ENCODE measurements around the gene PRRT2. TPM values are rescaled to one million over a fixed set of nuclear protein-coding genes. Genes with fewer than 3 reads are reported as not detected.
A peak's percentile ranks its signal among the peaks of the same experiment; 100 is the strongest.

Gene PRRT2
- total RNA-seq, 1 donor from 2014 or later: 2.0 TPM

- Mint-ChIP-seq H3K36me3 (ENCODE audit: low read depth) (peaks cover 31% of the 10 kb centered on the region), H3K9me3 (no peaks in the 10 kb centered on the region), H3K4me1 (ENCODE audit: low read depth) (peaks cover 3% of the 10 kb centered on the region), H3K27ac (no peak overlapping the region), H3K27me3 (ENCODE audit: low read depth) (no peaks in the 10 kb centered on the region), H3K4me3 (ENCODE audit: low read depth) (no peak overlapping the region)
- DNase-seq (ENCODE audit: low spot score): no peak
- intact Hi-C loops (cut with micrococcal nuclease): no loop called here
These were observed 42.6 kb downstream of the PRRT2 start for GRCh38 chr16:29854520-29855100.

- H3K4me1 Mint-ChIP-seq (ENCODE audit: low read depth): peaks cover 14% of the 10 kb centered on the region
- intact Hi-C loops (cut with micrococcal nuclease): no loop called here
These were observed 45.3 kb downstream of the PRRT2 start for GRCh38 chr16:29857133-29857760.

GRCh38 chr16:29858149-29858849, 46.3 kb downstream of the PRRT2 start:
- Mint-ChIP-seq H3K27me3 (ENCODE audit: low read depth) (no peaks in the 10 kb centered on the region), H3K4me1 (ENCODE audit: low read depth) (peaks cover 14% of the 10 kb centered on the region)

More at GRCh38 chr16:29857133-29857760, 45.3 kb downstream of the PRRT2 start:
- H3K9me3 Mint-ChIP-seq: no peaks in the 10 kb centered on the region
- no peak overlapping the region for H3K4me3 Mint-ChIP-seq (ENCODE audit: low read depth)
- no peaks in the 10 kb centered on the region for H3K27me3 Mint-ChIP-seq (ENCODE audit: low read depth)
- no peak for DNase-seq (ENCODE audit: low spot score)
- peaks cover 35% of the 10 kb centered on the region for H3K36me3 Mint-ChIP-seq (ENCODE audit: low read depth)
- H3K27ac Mint-ChIP-seq: no peak overlapping the region

GRCh38 chr16:29858974-29859373, 47.0 kb downstream of the PRRT2 start:
- Mint-ChIP-seq H3K4me1 (ENCODE audit: low read depth) (peaks cover 16% of the 10 kb centered on the region), H3K9me3 (no peaks in the 10 kb centered on the region), H3K4me3 (ENCODE audit: low read depth) (no peak overlapping the region), H3K27ac (no peak overlapping the region), H3K27me3 (ENCODE audit: low read depth) (no peaks in the 10 kb centered on the region), H3K36me3 (ENCODE audit: low read depth) (peaks cover 35% of the 10 kb centered on the region)
- no peak for DNase-seq (ENCODE audit: low spot score)
- intact Hi-C loops (cut with micrococcal nuclease): no loop called here

More at GRCh38 chr16:29858149-29858849, 46.3 kb downstream of the PRRT2 start:
- no peaks in the 10 kb centered on the region for H3K9me3 Mint-ChIP-seq
- H3K27ac Mint-ChIP-seq: peak overlapping the region; percentile 14
- H3K36me3 Mint-ChIP-seq (ENCODE audit: low read depth): peaks cover 35% of the 10 kb centered on the region
- intact Hi-C loops (cut with micrococcal nuclease): no loop called here
- no peak overlapping the region for H3K4me3 Mint-ChIP-seq (ENCODE audit: low read depth)
- no peak for DNase-seq (ENCODE audit: low spot score)

- no peak for DNase-seq (ENCODE audit: low spot score)
- H3K27ac Mint-ChIP-seq: no peak overlapping the region
- no peaks in the 10 kb centered on the region for H3K9me3 Mint-ChIP-seq
- no peak overlapping the region for H3K4me3 Mint-ChIP-seq (ENCODE audit: low read depth)
- intact Hi-C loops (cut with micrococcal nuclease): loop anchor here (10.0 kb wide), 1 partner anchor 135 kb away; the partner anchor contains the start of genes HIRIP3 and INO80E
- H3K27me3 Mint-ChIP-seq (ENCODE audit: low read depth): no peaks in the 10 kb centered on the region
- peaks cover 35% of the 10 kb centered on the region for H3K36me3 Mint-ChIP-seq (ENCODE audit: low read depth)
- H3K4me1 Mint-ChIP-seq (ENCODE audit: low read depth): peaks cover 16% of the 10 kb centered on the region
These were observed 48.2 kb downstream of the PRRT2 start for GRCh38 chr16:29860218-29860617.

GRCh38 chr16:29862383-29862883, 50.4 kb downstream of the PRRT2 start:
- peaks cover 32% of the 10 kb centered on the region for H3K36me3 Mint-ChIP-seq (ENCODE audit: low read depth)
- H3K27me3 Mint-ChIP-seq (ENCODE audit: low read depth): no peaks in the 10 kb centered on the region
- peaks cover 16% of the 10 kb centered on the region for H3K4me1 Mint-ChIP-seq (ENCODE audit: low read depth)
- peak overlapping the region; percentile 92 for H3K27ac Mint-ChIP-seq
- intact Hi-C loops (cut with micrococcal nuclease): loop anchor here (2.0 to 10.0 kb wide), 2 partner anchors 58 to 132 kb away; partner anchors contain the start of genes HIRIP3 and INO80E
- no peaks in the 10 kb centered on the region for H3K9me3 Mint-ChIP-seq
- DNase-seq (ENCODE audit: low spot score): no peak
- peak overlapping the region; percentile 98 for H3K4me3 Mint-ChIP-seq (ENCODE audit: low read depth)

GRCh38 chr16:29862884-29863668, 51.1 kb downstream of the PRRT2 start, which contains the start of gene CDIPT:
TSS of gene CDIPT (minus strand) at chr16:29863226. CDS start at chr16:29862857, 369 bp downstream.
- Mint-ChIP-seq H3K4me1 (ENCODE audit: low read depth) (peaks cover 19% of the 10 kb centered on the region), H3K27ac (peak within 1 kb of the TSS; percentile 99), H3K4me3 (ENCODE audit: low read depth) (peak within 1 kb of the TSS; percentile 98), H3K9me3 (no peaks in the 10 kb centered on the region), H3K36me3 (ENCODE audit: low read depth) (peaks cover 30% of the 10 kb centered on the region), H3K27me3 (ENCODE audit: low read depth) (no peaks in the 10 kb centered on the region)
- DNase-seq (ENCODE audit: low spot score): peak; percentile 90
- intact Hi-C loops (cut with micrococcal nuclease): loop anchor here (1.0 to 10.0 kb wide), 5 partner anchors 47 to 795 kb away; partner anchors contain the start of genes FBRS, HIRIP3, INO80E and KCTD13

GRCh38 chr16:29863669-29863984, 51.6 kb downstream of the PRRT2 start:
- peaks cover 24% of the 10 kb centered on the region for H3K36me3 Mint-ChIP-seq (ENCODE audit: low read depth)
- H3K4me3 Mint-ChIP-seq (ENCODE audit: low read depth): peak overlapping the region; percentile 98
- intact Hi-C loops (cut with micrococcal nuclease): loop anchor here (1.0 to 10.0 kb wide), 5 partner anchors 47 to 795 kb away; partner anchors contain the start of genes FBRS, HIRIP3, INO80E and KCTD13
- H3K4me1 Mint-ChIP-seq (ENCODE audit: low read depth): peaks cover 17% of the 10 kb centered on the region
- H3K9me3 Mint-ChIP-seq: no peaks in the 10 kb centered on the region
- H3K27ac Mint-ChIP-seq: peak overlapping the region; percentile 99
- DNase-seq (ENCODE audit: low spot score): no peak
- H3K27me3 Mint-ChIP-seq (ENCODE audit: low read depth): no peaks in the 10 kb centered on the region

GRCh38 chr16:29864205-29864604, 52.2 kb downstream of the PRRT2 start:
- H3K4me1 Mint-ChIP-seq (ENCODE audit: low read depth): peaks cover 17% of the 10 kb centered on the region
- H3K27ac Mint-ChIP-seq: no peak overlapping the region
- H3K4me3 Mint-ChIP-seq (ENCODE audit: low read depth): no peak overlapping the region
- H3K36me3 Mint-ChIP-seq (ENCODE audit: low read depth): peaks cover 18% of the 10 kb centered on the region
- intact Hi-C loops (cut with micrococcal nuclease): loop anchor here (10.0 kb wide), 1 partner anchor 131 kb away; the partner anchor contains the start of genes HIRIP3 and INO80E
- H3K9me3 Mint-ChIP-seq: no peaks in the 10 kb centered on the region
- no peaks in the 10 kb centered on the region for H3K27me3 Mint-ChIP-seq (ENCODE audit: low read depth)
- no peak for DNase-seq (ENCODE audit: low spot score)

Other genes with a start within 250 kb of the PRRT2 start
- gene SPN, start 148.9 kb upstream of the PRRT2 start, total RNA-seq: 254 and 258 TPM in 2 replicates
- 24.1 and 29.0 TPM in 2 replicates for gene QPRT, start 133.0 kb upstream of the PRRT2 start, total RNA-seq
- 18.0 and 18.5 TPM in 2 replicates for gene C16orf54, start 66.2 kb upstream of the PRRT2 start, total RNA-seq
- not detected in 2 replicates for gene ZG16, start 33.9 kb upstream of the PRRT2 start, total RNA-seq
- gene KIF22, start 21.4 kb upstream of the PRRT2 start, total RNA-seq: 132 and 136 TPM in 2 replicates
- 387 and 388 TPM in 2 replicates for gene MAZ, start 5.7 kb upstream of the PRRT2 start, total RNA-seq
- gene PAGR1, start 4.0 kb downstream of the PRRT2 start, total RNA-seq: 27.6 and 29.5 TPM in 2 replicates
- 130 and 135 TPM in 2 replicates for gene MVP, start 8.3 kb downstream of the PRRT2 start, total RNA-seq
- 64.2 and 66.6 TPM in 2 replicates for gene CDIPT, start 51.0 kb downstream of the PRRT2 start, total RNA-seq
- 0.11 and 0.55 TPM in 2 replicates for gene SEZ6L2, start 87.4 kb downstream of the PRRT2 start, total RNA-seq
- 2.1 and 2.2 TPM in 2 replicates for gene ASPHD1, start 88.3 kb downstream of the PRRT2 start, total RNA-seq
- gene KCTD13, start 114.0 kb downstream of the PRRT2 start, total RNA-seq: 39.7 and 47.5 TPM in 2 replicates
- gene TMEM219, start 149.9 kb downstream of the PRRT2 start, total RNA-seq: 52.1 and 59.0 TPM in 2 replicates
- gene TAOK2, start 161.7 kb downstream of the PRRT2 start, total RNA-seq: 36.0 and 36.5 TPM in 2 replicates
- 40.3 and 40.7 TPM in 2 replicates for gene HIRIP3, start 183.4 kb downstream of the PRRT2 start, total RNA-seq
- 112 and 119 TPM in 2 replicates for gene INO80E, start 184.0 kb downstream of the PRRT2 start, total RNA-seq
- 0.87 and 1.2 TPM in 2 replicates for gene DOC2A, start 198.8 kb downstream of the PRRT2 start, total RNA-seq
- gene C16orf92, start 211.0 kb downstream of the PRRT2 start, total RNA-seq: not detected in 2 replicates
- gene TLCD3B, start 219.1 kb downstream of the PRRT2 start, total RNA-seq: 2.3 and 2.6 TPM in 2 replicates